Ishikawa (cell line): ENCODE results near the gene PCBD2.

Experiments used
- EP300 ChIP-seq: IDR thresholded peaks from 2 replicates; pipeline ENCODE4 v1.6.1; 2012; ENCODE audit warnings: borderline replicate concordance
- RAD21 ChIP-seq: IDR thresholded peaks from 2 replicates; pipeline ENCODE4 v1.6.1; 2012; ENCODE audit warnings: low read depth
- TAF1 ChIP-seq: IDR thresholded peaks from 2 replicates; pipeline ENCODE4 v1.6.1; 2012; ENCODE audit warnings: low read depth, mild to moderate bottlenecking
- TCF12 ChIP-seq: IDR thresholded peaks from 2 replicates; pipeline ENCODE4 v1.6.1; 2012; ENCODE audit warnings: low read depth
- YY1 ChIP-seq: IDR thresholded peaks from 2 replicates; pipeline ENCODE4 v1.6.1; 2012; ENCODE audit warnings: low read depth
- TF ChIP-seq, protein P1 (sequence below): IDR thresholded peaks from 2 replicates; pipeline ENCODE4 v1.6.1; 2012; ENCODE audit warnings: low read depth, mild to moderate bottlenecking
- TF ChIP-seq, protein P2 (sequence below): IDR thresholded peaks from 2 replicates; pipeline ENCODE4 v1.6.1; 2012

DNA sequence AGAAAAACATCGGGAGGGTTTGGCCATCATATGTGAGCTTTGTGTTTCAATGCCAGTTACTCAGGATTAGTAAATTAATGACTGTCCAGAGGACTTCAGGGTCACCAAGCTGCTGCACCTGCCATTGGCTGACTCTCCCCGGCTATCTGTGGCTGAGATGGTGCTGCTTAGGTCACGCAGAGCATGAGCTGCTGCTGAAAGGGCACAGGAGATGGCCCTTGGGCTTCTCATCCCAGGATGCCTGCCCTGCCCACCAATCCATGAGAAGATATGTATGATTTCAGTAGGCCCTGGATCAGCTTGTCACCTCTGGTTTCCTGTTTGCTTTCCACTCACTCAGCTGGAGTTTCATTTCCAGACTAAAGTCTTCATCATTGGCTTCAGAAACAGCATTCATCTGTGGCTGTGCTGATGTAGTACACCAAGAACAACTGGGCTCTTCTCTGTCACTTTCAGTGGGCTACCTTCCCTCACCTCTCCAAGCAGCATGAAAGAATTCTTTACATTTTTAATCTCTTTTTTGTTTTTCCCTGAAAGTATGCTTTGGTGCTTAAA is 60.4 kb downstream of the PCBD2 start:
- TF ChIP-seq, protein P1, sequence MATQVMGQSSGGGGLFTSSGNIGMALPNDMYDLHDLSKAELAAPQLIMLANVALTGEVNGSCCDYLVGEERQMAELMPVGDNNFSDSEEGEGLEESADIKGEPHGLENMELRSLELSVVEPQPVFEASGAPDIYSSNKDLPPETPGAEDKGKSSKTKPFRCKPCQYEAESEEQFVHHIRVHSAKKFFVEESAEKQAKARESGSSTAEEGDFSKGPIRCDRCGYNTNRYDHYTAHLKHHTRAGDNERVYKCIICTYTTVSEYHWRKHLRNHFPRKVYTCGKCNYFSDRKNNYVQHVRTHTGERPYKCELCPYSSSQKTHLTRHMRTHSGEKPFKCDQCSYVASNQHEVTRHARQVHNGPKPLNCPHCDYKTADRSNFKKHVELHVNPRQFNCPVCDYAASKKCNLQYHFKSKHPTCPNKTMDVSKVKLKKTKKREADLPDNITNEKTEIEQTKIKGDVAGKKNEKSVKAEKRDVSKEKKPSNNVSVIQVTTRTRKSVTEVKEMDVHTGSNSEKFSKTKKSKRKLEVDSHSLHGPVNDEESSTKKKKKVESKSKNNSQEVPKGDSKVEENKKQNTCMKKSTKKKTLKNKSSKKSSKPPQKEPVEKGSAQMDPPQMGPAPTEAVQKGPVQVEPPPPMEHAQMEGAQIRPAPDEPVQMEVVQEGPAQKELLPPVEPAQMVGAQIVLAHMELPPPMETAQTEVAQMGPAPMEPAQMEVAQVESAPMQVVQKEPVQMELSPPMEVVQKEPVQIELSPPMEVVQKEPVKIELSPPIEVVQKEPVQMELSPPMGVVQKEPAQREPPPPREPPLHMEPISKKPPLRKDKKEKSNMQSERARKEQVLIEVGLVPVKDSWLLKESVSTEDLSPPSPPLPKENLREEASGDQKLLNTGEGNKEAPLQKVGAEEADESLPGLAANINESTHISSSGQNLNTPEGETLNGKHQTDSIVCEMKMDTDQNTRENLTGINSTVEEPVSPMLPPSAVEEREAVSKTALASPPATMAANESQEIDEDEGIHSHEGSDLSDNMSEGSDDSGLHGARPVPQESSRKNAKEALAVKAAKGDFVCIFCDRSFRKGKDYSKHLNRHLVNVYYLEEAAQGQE = no peak
- TF ChIP-seq RAD21 (no peak), EP300 (no peak), TCF12 (no peak), TAF1 (no peak), YY1 (no peak)
- TF ChIP-seq, protein P2, sequence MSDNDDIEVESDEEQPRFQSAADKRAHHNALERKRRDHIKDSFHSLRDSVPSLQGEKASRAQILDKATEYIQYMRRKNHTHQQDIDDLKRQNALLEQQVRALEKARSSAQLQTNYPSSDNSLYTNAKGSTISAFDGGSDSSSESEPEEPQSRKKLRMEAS = no peak
